CD14-positive monocyte (primary cell): ENCODE measurements around the gene SNX25. TPM values are rescaled to one million over a fixed set of nuclear protein-coding genes. Genes with fewer than 3 reads are reported as not detected.

ENCODE experiments used
- DNase-seq, 3 donors: peaks; one replicate each; pipeline ENCODE4 v3.0.0-alpha.2; 2011 to 2022
- H2AFZ ChIP-seq: 2 replicates; pipeline ENCODE4 v1.6.0; 2012; ENCODE audit warnings: mild to moderate bottlenecking, low read depth, low read length, inconsistent platforms; ENCODE audit not compliant: insufficient read depth, poor library complexity, severe bottlenecking
- H3K27ac ChIP-seq, 2 donors: 1 replicate in 1 of 2; 2 replicates in 1 of 2; pipeline ENCODE4 v1.5.1; 2012 to 2013; ENCODE audit warnings: low read length in 2 of 2, control low read depth in 1 of 2, inconsistent platforms in 1 of 2, low read depth in 1 of 2, mild to moderate bottlenecking in 1 of 2
- H3K27me3 ChIP-seq, 2 donors: one replicate each; pipeline versions ENCODE4 v1.6.0 to v1.6.1; 2011 to 2013; ENCODE audit warnings: low read length in 2 of 2; ENCODE audit not compliant: control insufficient read depth in 2 of 2, insufficient read depth in 2 of 2
- H3K36me3 ChIP-seq, 2 donors: replicated peaks in 1 of 2; 1 replicate in 1 of 2; 2 replicates in 1 of 2; pipeline versions ENCODE4 v1.5.1 to v1.6.1; 2012 to 2013; ENCODE audit warnings: low read length in 2 of 2, control low read depth in 1 of 2, inconsistent platforms in 1 of 2, mild to moderate bottlenecking in 1 of 2; ENCODE audit not compliant: insufficient read depth in 2 of 2, control insufficient read depth in 1 of 2
- H3K4me1 ChIP-seq, 2 donors: 1 replicate in 1 of 2; 2 replicates in 1 of 2; pipeline versions ENCODE4 v1.5.1 to v1.6.1; 2012 to 2013; ENCODE audit warnings: low read length in 2 of 2, control low read depth in 1 of 2, inconsistent platforms in 1 of 2, mild to moderate bottlenecking in 1 of 2, moderate library complexity in 1 of 2; ENCODE audit not compliant: insufficient read depth in 2 of 2, control insufficient read depth in 1 of 2
- H3K4me2 ChIP-seq: replicated peaks from 2 replicates; pipeline ENCODE3; 2012; ENCODE audit warnings: low read length, moderate library complexity, mild to moderate bottlenecking; ENCODE audit not compliant: poor library complexity, severe bottlenecking; ENCODE audit errors: extremely low read depth
- H3K4me3 ChIP-seq, 3 experiments: fragments of 200-600 bp in 1 of 3; sonication (generic) in 1 of 3; replicated peaks in 1 of 3; 1 replicate in 2 of 3; 2 replicates in 1 of 3; pipeline ENCODE4 v1.5.1; 2011 to 2013; ENCODE audit warnings: low read length in 3 of 3, mild to moderate bottlenecking in 3 of 3, control low read depth in 2 of 3, low read depth in 2 of 3, inconsistent platforms in 1 of 3, moderate library complexity in 1 of 3
- H3K79me2 ChIP-seq: 2 replicates; pipeline ENCODE4 v1.6.0; 2012; ENCODE audit warnings: mild to moderate bottlenecking, control low read depth, inconsistent platforms, low read length, moderate library complexity; ENCODE audit not compliant: insufficient read depth
- H3K9ac ChIP-seq: 2 replicates; pipeline ENCODE4 v1.6.0; 2017; ENCODE audit warnings: low read length, mild to moderate bottlenecking; ENCODE audit not compliant: insufficient read depth, poor library complexity, severe bottlenecking
- H3K9me3 ChIP-seq, 2 donors: replicated peaks in 1 of 2; 1 replicate in 1 of 2; 2 replicates in 1 of 2; pipeline versions ENCODE4 v1.5.1 to v1.6.1; 2012 to 2013; ENCODE audit warnings: low read length in 2 of 2, control low read depth in 1 of 2; ENCODE audit not compliant: control insufficient read depth in 1 of 2, insufficient read depth in 1 of 2
- H4K20me1 ChIP-seq: 2 replicates; pipeline ENCODE4 v1.6.0; 2012; ENCODE audit warnings: mild to moderate bottlenecking, low read length, control low read depth, moderate library complexity; ENCODE audit not compliant: insufficient read depth
- H3K27ac Mint-ChIP-seq, 7 donors: one replicate each; pipeline ENCODE4 v1.8.0; 2020; ENCODE audit warnings: mild to moderate bottlenecking in 7 of 7, mixed read lengths in 7 of 7, moderate library complexity in 6 of 7, inconsistent platforms in 2 of 7
- H3K27me3 Mint-ChIP-seq, 3 donors: one replicate each; pipeline ENCODE4 v1.8.0; 2021 to 2022; ENCODE audit warnings: low read depth in 3 of 3, mild to moderate bottlenecking in 3 of 3, mixed read lengths in 3 of 3, moderate library complexity in 3 of 3, inconsistent platforms in 1 of 3
- H3K36me3 Mint-ChIP-seq, 2 donors: one replicate each; pipeline ENCODE4 v1.8.0; 2020; ENCODE audit warnings: mixed read lengths in 2 of 2, inconsistent platforms in 1 of 2, mild to moderate bottlenecking in 1 of 2
- H3K4me1 Mint-ChIP-seq: one replicate; pipeline ENCODE4 v1.8.0; 2020; ENCODE audit warnings: mild to moderate bottlenecking, mixed read lengths
- H3K4me3 Mint-ChIP-seq, 2 donors: one replicate each; pipeline ENCODE4 v1.8.0; 2020; ENCODE audit warnings: mild to moderate bottlenecking in 2 of 2, mixed read lengths in 2 of 2, moderate library complexity in 1 of 2
- H3K9me3 Mint-ChIP-seq, 7 donors: one replicate each; pipeline ENCODE4 v1.8.0; 2020 to 2022; ENCODE audit warnings: mixed read lengths in 7 of 7, mild to moderate bottlenecking in 6 of 7, moderate library complexity in 6 of 7, inconsistent platforms in 2 of 7
- CTCF ChIP-seq: fragments of 200-600 bp; IDR thresholded peaks from one replicate; pipeline ENCODE4 v1.8.0; 2022; ENCODE audit warnings: antibody characterized with exemption, mild to moderate bottlenecking
- WGBS: methylation state at CpG from one replicate; pipeline ENCODE4 v1.1.5; 2013; ENCODE audit warnings: missing lambda C conversion rate; ENCODE audit not compliant: insufficient coverage; 5-methylcytosine and 5-hydroxymethylcytosine counted together
- intact Hi-C, 2 donors: fragments of 100-400 bp; cut with micrococcal nuclease; formaldehyde crosslinking; loops; one replicate each; pipeline versions ENCODE4 v1.15.0 to v1.15.1; 2023
- polyA plus RNA-seq, 3 donors: library from polyadenylated mRNA; depleted of rRNA in 1 of 3; unstranded in 2 of 3; stranded (reverse) in 1 of 3; fragments of 300-500 nt in 2 of 3; fragments of >200 nt in 1 of 3; fragmentation: Illumina TruSeq in 2 of 3; gene quantifications; 1 replicate in 2 of 3; 2 replicates in 1 of 3; pipeline ENCODE4 v1.2.3, GENCODE V29; 2012 to 2021

SNX25 gene
- polyA plus RNA-seq, 3 donors, result 0.31 to 0.40 (median 0.36) TPM

GRCh38 chr4:185390941-185391340, 181.5 kb downstream of the SNX25 start:
- peaks cover 9% of the 10 kb centered on the region for H3K4me1 Mint-ChIP-seq
- no peak for DNase-seq
- H3K27me3 Mint-ChIP-seq, result peaks cover 7 to 23% (median 17%) of the 10 kb centered on the region in 3 donors
- H3K9me3 Mint-ChIP-seq, result peaks cover 0 to 2% (median 0%) of the 10 kb centered on the region in 7 donors
- no peak overlapping the region for H3K27ac Mint-ChIP-seq
- intact Hi-C loops, result no loop called here
- Histone ChIP-seq H3K4me1 (peaks cover 3 to 5% of the 10 kb centered on the region in 2 donors), H2AFZ (no peak overlapping the region), H3K9ac (no peak overlapping the region), H3K4me3 (no peak overlapping the region), H3K79me2 (no peaks in the 10 kb centered on the region), H3K4me2 (no peak overlapping the region), H3K27ac (no peak overlapping the region), H4K20me1 (no peaks in the 10 kb centered on the region), H3K36me3 (no peaks in the 10 kb centered on the region), H3K9me3 (no peaks in the 10 kb centered on the region), H3K27me3 (peaks cover 0 to 10% of the 10 kb centered on the region in 2 donors)
- 95% methylated on average over 4 of the region's 6 CpGs for WGBS
- no peaks in the 10 kb centered on the region for H3K36me3 Mint-ChIP-seq
- no peak overlapping the region for H3K4me3 Mint-ChIP-seq
- TF ChIP-seq CTCF, result no peak

DNA sequence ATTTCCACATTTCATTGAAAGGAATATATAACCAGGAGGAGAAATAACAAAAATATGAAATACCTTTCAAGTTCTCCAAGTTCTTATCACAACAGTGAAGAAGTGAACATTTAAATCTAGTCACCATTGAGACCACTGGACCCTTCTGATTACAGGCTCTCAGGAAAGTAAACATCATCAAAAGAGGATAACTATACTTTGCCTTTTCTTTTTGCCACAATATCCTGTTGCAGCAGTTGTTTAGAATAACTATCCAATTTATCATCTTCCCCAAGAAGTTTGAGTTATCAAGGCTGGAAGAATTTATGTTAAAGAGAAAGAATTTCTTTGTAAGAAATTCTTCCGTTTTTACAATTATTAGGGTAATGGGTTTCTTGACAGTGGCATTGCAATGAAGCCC, 182.8 kb downstream of the SNX25 start:
- peaks cover 9 to 20% (median 15%) of the 10 kb centered on the region in 3 donors for H3K27me3 Mint-ChIP-seq
- Histone ChIP-seq H3K9me3 (no peaks in the 10 kb centered on the region), H3K4me1 (peaks cover 13 to 17% of the 10 kb centered on the region in 2 donors), H3K36me3 (no peaks in the 10 kb centered on the region), H3K27me3 (peaks cover 0 to 8% of the 10 kb centered on the region in 2 donors), H4K20me1 (no peaks in the 10 kb centered on the region), H3K79me2 (no peaks in the 10 kb centered on the region), H2AFZ (no peak overlapping the region), H3K4me2 (no peak overlapping the region), H3K4me3 (no peak overlapping the region), H3K9ac (no peak overlapping the region), H3K27ac (no peak overlapping the region)
- TF ChIP-seq CTCF, result no peak
- peaks cover 0 to under 1% of the 10 kb centered on the region in 2 donors for H3K36me3 Mint-ChIP-seq
- H3K9me3 Mint-ChIP-seq, result peaks cover 0 to 2% (median 0%) of the 10 kb centered on the region in 7 donors
- intact Hi-C loops, result no loop called here
- H3K4me3 Mint-ChIP-seq, result no peak overlapping the region
- no peak for DNase-seq
- peaks cover 15% of the 10 kb centered on the region for H3K4me1 Mint-ChIP-seq
- WGBS, result no CpG with 5 or more reads among the region's 1 CpG
- no peak overlapping the region for H3K27ac Mint-ChIP-seq
